ENCODE results near the gene ABAT.
"Not testable (repeated sequence)": the region's sequence is repeated elsewhere in the genome, so short reads cannot be mapped to it uniquely, and the experiment has no call there.

Gene ABAT

GRCh38 chr16:8682551-8683259 lies 8.3 kb downstream of the ABAT start:
- no peak for DNase-seq

DNA sequence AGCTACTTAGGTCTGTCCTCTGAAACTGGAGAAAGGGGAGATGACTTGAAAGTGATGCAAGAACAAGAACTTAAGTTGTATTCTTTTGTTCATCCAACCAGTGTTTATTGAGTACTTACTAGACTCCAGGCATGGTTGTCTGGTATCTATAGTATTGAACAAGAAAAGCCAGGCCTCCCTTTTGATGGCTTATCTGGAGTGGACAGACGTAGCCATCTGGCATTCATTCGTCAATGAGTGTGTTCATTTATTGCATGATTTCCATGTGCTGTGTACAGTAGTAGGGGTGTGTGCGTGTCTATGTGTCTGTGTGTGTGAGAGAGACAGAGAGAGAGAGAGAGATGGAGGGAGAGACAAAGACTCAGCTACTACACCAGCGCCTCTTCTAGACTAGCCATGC lies 9.2 kb downstream of the ABAT start:
- DNase-seq: no peak

DNA sequence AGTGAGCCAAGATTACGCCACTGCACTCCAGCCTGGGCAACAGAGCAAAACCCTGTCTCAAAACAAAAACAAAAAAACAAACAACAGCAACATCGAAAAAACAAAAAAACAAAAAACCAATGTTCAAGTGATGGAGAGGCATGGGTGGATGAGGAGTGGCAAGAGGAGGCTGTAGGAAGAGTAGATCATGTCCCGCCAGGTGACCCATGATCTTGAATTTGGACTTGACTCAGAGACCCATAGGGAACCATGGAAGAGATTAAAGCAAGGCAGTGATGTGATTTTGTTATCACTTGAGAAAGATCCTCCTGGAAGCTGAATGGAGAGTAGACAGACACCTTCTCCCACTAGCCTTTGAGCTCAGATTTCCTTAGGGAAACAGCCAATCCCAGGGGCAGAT lies 11.2 kb downstream of the ABAT start:
- no peak for DNase-seq

- no peak for DNase-seq
Measured at GRCh38 chr16:8686031-8686621, 11.7 kb downstream of the ABAT start.

- no peak for DNase-seq
Measured at GRCh38 chr16:8686879-8687278, 12.5 kb downstream of the ABAT start.

DNA sequence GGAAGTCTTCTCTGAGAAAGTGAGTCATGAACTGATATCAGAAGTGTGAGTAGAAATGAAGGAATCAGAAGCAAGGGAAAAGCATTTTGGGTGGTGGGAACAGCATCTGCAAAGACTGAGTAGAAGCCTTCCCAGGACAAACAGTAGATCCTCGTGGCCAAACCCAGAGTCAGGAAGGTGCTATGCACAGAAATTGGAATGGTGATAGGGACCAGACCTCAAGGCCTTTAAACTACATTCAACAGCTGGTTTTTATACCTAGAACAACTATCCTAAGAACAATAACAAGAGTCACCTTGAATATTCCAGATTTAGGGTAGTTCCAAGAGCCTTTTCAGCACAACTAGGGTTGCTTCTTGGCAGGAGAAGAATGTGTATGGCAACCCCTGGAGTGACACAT lies 15.3 kb downstream of the ABAT start:
- DNase-seq: no peak

- DNase-seq: no peak
Measured at GRCh38 chr16:8691728-8692127, 17.3 kb downstream of the ABAT start.

- no peak for DNase-seq
Measured at GRCh38 chr16:8694795-8695728, 20.6 kb downstream of the ABAT start.

DNA sequence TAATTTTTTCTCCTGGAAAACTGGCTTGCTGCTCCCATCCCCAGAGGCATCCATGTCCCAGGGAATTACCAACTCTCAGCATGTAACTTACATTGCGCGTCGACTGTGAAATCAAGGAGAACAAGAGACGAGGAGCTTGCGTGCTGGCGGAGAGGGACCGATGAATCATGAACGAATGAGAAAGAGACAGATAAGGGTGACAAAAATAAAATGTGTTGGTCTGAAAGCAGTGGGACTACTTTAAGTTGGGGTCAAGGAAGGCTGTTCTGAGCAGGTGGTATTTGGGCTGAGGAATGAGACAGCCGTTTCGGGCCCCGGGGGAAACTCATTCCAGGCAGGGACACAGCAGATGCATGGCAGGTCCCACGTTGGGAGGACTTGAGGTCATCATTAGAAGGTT lies 22.5 kb downstream of the ABAT start:
- no peak for DNase-seq

- no peak for DNase-seq
Measured at GRCh38 chr16:8697965-8698364, 23.5 kb downstream of the ABAT start.

DNA sequence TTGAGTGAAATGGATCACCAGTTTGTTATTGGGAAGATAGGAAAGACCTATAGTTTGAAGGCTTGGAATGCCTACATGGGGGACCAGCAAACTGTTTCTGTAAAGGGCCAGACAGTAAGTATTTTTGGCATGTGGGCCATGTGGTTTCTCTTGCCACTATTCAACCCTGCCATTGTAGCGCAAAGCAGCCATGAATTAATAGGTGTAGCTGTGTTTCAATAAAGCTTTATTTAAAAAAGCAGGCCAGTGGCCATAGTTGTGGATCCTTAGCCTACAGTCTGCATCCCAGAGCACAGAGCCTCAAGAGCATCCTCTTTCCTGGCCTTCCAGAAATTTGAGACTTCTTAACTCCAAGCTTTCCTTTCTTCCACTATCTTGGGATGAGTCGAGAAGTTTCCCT lies 29.3 kb downstream of the ABAT start:
- DNase-seq: no peak

DNA sequence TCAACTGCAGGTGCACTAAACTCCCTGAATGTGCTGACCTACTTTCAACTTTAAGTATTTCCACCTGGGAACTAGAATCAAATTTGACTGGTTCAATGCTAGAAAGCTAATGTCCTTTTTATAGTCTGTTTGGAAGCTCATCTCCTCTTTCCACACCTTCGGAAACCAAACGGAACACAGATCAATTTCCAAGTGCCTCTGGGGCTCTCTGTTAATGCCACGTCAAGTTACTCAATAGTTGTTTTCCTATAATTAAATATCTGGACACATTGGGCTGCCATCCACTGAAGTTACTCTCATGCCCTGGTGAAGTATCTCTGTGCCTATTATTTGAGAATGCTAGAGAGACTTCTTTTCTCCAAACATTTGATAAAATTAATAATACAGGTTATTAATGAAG lies 29.7 kb downstream of the ABAT start:
- DNase-seq: no peak

GRCh38 chr16:8705100-8705822 lies 30.8 kb downstream of the ABAT start:
- not testable (repeated sequence) for DNase-seq

- no peak for DNase-seq
Measured at GRCh38 chr16:8708536-8708935, 34.1 kb downstream of the ABAT start.

- DNase-seq: no peak
Measured at GRCh38 chr16:8712589-8713361, 38.4 kb downstream of the ABAT start.

- no peak for DNase-seq
Measured at GRCh38 chr16:8713635-8714172, 39.3 kb downstream of the ABAT start.

DNA sequence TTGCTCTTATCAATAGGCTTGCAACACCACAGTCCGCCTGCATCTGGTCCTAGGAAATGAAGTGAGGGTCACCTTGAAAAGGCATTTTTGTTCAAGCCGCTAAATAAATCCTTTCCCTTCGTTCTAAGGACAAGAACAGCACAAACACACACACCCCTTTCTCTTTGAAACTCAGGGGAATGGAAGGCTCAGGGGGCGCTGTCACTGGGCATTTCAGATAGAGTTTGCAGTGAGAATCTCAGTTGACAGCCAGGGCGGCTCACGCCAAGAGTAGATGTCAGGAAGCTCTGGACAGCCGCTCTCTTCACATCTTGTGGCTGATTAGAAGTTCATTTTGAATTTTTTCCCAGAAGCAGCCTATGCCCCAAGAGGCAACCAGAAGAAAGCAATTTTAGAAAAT lies 39.8 kb downstream of the ABAT start:
- no peak for DNase-seq

- no peak for DNase-seq
Measured at GRCh38 chr16:8714807-8715206, 40.4 kb downstream of the ABAT start.

GRCh38 chr16:8716052-8716451 lies 41.6 kb downstream of the ABAT start:
- no peak for DNase-seq

- no peak for DNase-seq
Measured at GRCh38 chr16:8716592-8716991, 42.2 kb downstream of the ABAT start.

DNA sequence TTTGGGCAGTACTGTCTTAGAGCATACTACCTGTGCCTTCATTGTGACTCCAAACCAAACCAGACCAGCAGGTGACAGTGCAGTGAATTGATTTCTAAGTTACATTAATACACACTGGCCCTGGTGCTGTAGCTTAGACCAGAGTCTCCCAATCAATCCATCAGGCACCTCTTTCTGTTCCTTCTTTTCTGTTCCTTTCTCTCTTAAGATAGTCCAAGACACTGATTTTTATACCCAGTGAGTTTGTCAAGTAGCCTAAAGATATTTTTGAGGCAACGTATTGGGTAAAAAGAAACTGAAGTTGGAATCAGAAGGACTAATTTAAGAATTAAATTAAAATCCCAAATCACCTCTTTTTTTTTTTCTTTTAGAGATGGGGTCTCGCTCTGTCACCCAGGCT lies 43.1 kb downstream of the ABAT start:
- no peak for DNase-seq

- no peak for DNase-seq
Measured at GRCh38 chr16:8717892-8718415, 43.5 kb downstream of the ABAT start.

Measured in DMS 273 treated with DMSO at 0.1 percent for 48 hours (cell line).